NCI-H1105 (cell line): Measurements from ENCODE around the gene PPARD.

Experiments
- DNase-seq: peaks from one replicate; lab custom pipeline; 2025; lab: John Stamatoyannopoulos, UW

Gene PPARD

GRCh38 chr6:35469751-35470662 is 127.6 kb downstream of the PPARD start:
- DNase-seq: no peak

- DNase-seq: no peak
Measured at GRCh38 chr6:35470663-35471120, 128.3 kb downstream of the PPARD start.

GRCh38 chr6:35471836-35472345 is 129.5 kb downstream of the PPARD start:
- no peak for DNase-seq

GRCh38 chr6:35473075-35473849 is 130.9 kb downstream of the PPARD start:
- no peak for DNase-seq

- DNase-seq: no peak
Measured at GRCh38 chr6:35473850-35474130, 131.4 kb downstream of the PPARD start.

- no peak for DNase-seq
Measured at GRCh38 chr6:35474131-35474941, 132.0 kb downstream of the PPARD start.

- DNase-seq: no peak
Measured at GRCh38 chr6:35474942-35475570, 132.7 kb downstream of the PPARD start.

- DNase-seq: no peak
Measured at GRCh38 chr6:35475573-35475972, 133.2 kb downstream of the PPARD start.

- DNase-seq: no peak
Measured at GRCh38 chr6:35476004-35476403, 133.6 kb downstream of the PPARD start.

- no peak for DNase-seq
Measured at GRCh38 chr6:35477028-35477427, 134.7 kb downstream of the PPARD start.
